Tibial artery (tissue), 4 donors: ENCODE results near the gene CADM2.

Experiments used
- DNase-seq, 2 donors: peaks; one replicate each; pipeline ENCODE4 v3.0.0-alpha.2; 2019
- H3K27ac ChIP-seq, 2 donors: fragments of 200-600 bp; sonication (generic) in 1 of 2; 1 replicate in 1 of 2; 2 replicates in 1 of 2; pipeline ENCODE4 v1.5.1; 2018 to 2019; ENCODE audit warnings: mild to moderate bottlenecking in 1 of 2
- H3K27me3 ChIP-seq, 2 donors: fragments of 200-600 bp; sonication (generic) in 1 of 2; one replicate each; pipeline versions ENCODE4 v1.5.1 to v1.6.0; 2016 to 2019
- H3K36me3 ChIP-seq, 3 donors: fragments of 200-600 bp; sonication (generic) in 2 of 3; one replicate each; pipeline ENCODE4 v1.5.1; 2016 to 2019; ENCODE audit warnings: mild to moderate bottlenecking in 2 of 3
- H3K4me1 ChIP-seq, 4 donors: fragments of 200-600 bp; sonication (generic) in 2 of 4; 1 replicate in 3 of 4; 2 replicates in 1 of 4; pipeline ENCODE4 v1.5.1; 2016 to 2019
- H3K4me3 ChIP-seq, 2 donors: fragments of 200-600 bp; sonication (generic) in 1 of 2; 1 replicate in 1 of 2; 2 replicates in 1 of 2; pipeline ENCODE4 v1.5.1; 2018 to 2019; ENCODE audit warnings: mild to moderate bottlenecking in 2 of 2
- H3K9me3 ChIP-seq, 3 donors: fragments of 200-600 bp; sonication (generic) in 1 of 3; one replicate each; pipeline ENCODE4 v1.5.1; 2016 to 2019
- intact Hi-C: fragments of 100-400 bp; cut with DNase I; formaldehyde crosslinking; loops from one replicate; pipeline ENCODE4 v1.15.0; 2023; ENCODE audit warnings: low total_unique reads
- TF ChIP-seq, protein P1 (sequence below), 2 experiments: fragments of 200-600 bp in 1 of 2; fragments of 450-650 bp in 1 of 2; IDR thresholded peaks; one replicate each; pipeline ENCODE4 v1.5.1; 2017 to 2019; ENCODE audit warnings: antibody characterized with exemption in 2 of 2, mild to moderate bottlenecking in 1 of 2, moderate library complexity in 1 of 2

CADM2 gene

DNA sequence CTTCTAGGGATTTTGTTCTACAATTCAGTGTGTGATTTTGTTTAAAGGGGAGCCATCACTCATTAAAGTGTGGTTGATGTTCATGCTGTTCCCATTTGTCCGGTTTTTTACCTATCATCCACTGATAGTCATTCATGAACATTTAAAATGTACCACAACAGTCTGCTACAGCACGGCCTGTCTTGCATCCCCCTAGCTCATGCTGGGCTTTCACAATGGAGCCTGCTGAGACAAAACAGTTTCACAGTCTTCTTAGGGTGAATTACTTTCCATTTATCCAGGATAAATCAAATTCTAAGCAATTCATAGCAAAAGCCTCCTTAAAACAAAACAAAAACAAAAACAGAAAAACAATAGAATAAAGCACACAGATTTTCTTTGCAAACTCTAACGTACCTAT lies 627.2 kb downstream of the CADM2 start:
- Histone ChIP-seq H3K27ac (no peak overlapping the region), H3K27me3 (no peaks in the 10 kb centered on the region), H3K36me3 (no peaks in the 10 kb centered on the region), H3K4me1 (no peaks in the 10 kb centered on the region), H3K4me3 (no peak overlapping the region), H3K9me3 (no peaks in the 10 kb centered on the region)
- intact Hi-C loops: no loop called here
- DNase-seq: no peak
- TF ChIP-seq, protein P1, sequence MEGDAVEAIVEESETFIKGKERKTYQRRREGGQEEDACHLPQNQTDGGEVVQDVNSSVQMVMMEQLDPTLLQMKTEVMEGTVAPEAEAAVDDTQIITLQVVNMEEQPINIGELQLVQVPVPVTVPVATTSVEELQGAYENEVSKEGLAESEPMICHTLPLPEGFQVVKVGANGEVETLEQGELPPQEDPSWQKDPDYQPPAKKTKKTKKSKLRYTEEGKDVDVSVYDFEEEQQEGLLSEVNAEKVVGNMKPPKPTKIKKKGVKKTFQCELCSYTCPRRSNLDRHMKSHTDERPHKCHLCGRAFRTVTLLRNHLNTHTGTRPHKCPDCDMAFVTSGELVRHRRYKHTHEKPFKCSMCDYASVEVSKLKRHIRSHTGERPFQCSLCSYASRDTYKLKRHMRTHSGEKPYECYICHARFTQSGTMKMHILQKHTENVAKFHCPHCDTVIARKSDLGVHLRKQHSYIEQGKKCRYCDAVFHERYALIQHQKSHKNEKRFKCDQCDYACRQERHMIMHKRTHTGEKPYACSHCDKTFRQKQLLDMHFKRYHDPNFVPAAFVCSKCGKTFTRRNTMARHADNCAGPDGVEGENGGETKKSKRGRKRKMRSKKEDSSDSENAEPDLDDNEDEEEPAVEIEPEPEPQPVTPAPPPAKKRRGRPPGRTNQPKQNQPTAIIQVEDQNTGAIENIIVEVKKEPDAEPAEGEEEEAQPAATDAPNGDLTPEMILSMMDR (IDR thresholded peaks at IDR 0.05): no peak

DNA sequence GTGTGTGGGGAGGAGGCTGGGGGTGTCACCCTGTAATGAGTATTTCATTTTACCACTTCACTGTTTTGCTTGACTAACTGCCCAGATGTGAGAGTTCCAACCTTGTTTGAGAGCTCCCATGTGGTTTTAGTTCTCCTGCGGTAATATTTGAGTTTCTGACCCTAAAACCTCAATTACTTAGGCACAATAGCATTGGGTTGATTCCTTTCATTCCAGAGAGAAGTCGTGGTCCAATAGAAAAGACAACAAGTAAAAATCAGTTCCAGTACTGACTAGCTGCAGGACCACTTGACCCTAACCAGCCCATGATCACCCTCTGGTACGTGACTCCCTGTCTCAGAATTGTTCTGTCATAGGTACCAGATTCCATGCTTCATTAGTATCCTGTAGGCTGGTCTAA lies 630.4 kb downstream of the CADM2 start:
- intact Hi-C loops: no loop called here
- DNase-seq: no peak

DNA sequence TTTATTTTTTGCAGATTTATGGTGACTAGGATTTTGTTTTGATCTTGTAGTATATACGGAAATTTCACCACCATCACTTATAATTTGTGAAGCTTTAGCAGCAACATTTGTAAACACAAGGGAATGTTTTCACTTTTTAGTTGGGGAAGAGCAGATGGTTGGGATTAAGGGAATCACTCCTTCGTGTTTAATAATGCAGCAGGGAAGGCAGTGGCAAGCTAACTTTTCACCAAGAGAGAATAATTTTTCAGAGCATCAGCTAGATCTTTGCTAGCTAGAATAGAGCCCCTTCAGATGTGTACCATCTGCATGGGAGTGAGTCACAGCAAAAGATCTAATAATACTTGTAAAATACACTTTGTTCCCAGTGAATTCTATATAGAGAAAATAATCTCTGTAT lies 632.7 kb downstream of the CADM2 start:
- H3K27me3 ChIP-seq: no peaks in the 10 kb centered on the region
- H3K4me1 ChIP-seq: no peaks in the 10 kb centered on the region
- intact Hi-C loops: no loop called here
- no peaks in the 10 kb centered on the region for H3K9me3 ChIP-seq
- H3K4me3 ChIP-seq: no peak overlapping the region
- TF ChIP-seq, protein P1 (IDR thresholded peaks at IDR 0.05): no peak
- no peak for DNase-seq
- H3K36me3 ChIP-seq: no peaks in the 10 kb centered on the region
- no peak overlapping the region for H3K27ac ChIP-seq

More for the DNA sequence above, 630.4 kb downstream of the CADM2 start:
- Histone ChIP-seq H3K36me3 (no peaks in the 10 kb centered on the region), H3K4me3 (no peak overlapping the region), H3K9me3 (no peaks in the 10 kb centered on the region), H3K4me1 (no peaks in the 10 kb centered on the region), H3K27ac (no peak overlapping the region), H3K27me3 (no peaks in the 10 kb centered on the region)
- TF ChIP-seq, protein P1 (IDR thresholded peaks at IDR 0.05): no peak

DNA sequence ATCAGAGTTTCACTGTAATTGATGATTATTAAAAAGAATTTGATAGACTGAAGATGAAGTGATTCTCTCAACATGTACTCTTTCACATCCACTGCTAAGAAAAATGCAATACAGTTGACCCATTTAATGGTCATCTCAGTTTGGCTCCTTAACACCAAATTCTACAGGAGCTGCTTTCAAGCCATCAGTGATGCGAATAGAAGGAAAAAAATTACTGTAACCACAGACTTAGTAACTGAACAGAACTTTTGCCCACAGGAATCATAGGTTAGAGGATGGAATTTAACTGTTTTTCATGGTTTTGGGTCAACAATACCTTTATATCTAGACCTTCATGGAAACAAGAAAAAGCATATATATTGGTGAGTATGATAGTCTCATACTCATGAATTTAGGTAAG lies 633.5 kb downstream of the CADM2 start:
- H3K4me1 ChIP-seq: no peaks in the 10 kb centered on the region
- no peaks in the 10 kb centered on the region for H3K9me3 ChIP-seq
- no peaks in the 10 kb centered on the region for H3K27me3 ChIP-seq
- H3K27ac ChIP-seq: no peak overlapping the region
- intact Hi-C loops: no loop called here
- DNase-seq: no peak
- TF ChIP-seq, protein P1 (IDR thresholded peaks at IDR 0.05): no peak
- no peaks in the 10 kb centered on the region for H3K36me3 ChIP-seq
- H3K4me3 ChIP-seq: no peak overlapping the region

DNA sequence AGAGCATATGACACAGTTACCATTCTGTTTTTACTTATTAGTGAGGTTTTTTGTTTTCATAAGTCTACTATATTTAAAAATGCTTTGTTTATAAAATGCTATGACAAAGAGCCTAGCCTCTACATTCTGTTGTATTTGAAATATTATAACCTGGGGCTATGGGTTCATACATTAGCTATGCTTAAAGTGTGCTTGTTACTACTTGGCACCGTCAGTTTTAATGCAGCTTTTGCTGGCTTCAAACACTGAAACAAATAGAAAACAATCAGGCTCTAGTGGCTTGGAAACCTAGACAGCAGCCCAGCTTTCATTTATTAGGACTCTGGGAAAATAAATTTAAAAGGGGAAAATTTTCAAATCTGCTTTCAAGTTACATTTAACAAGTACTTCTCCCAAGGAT lies 635.9 kb downstream of the CADM2 start:
- H3K27ac ChIP-seq: no peak overlapping the region
- H3K36me3 ChIP-seq: no peaks in the 10 kb centered on the region
- DNase-seq: no peak
- no peak overlapping the region for H3K4me3 ChIP-seq
- no peaks in the 10 kb centered on the region for H3K27me3 ChIP-seq
- no peaks in the 10 kb centered on the region for H3K4me1 ChIP-seq
- intact Hi-C loops: no loop called here
- TF ChIP-seq, protein P1 (IDR thresholded peaks at IDR 0.05): no peak
- no peaks in the 10 kb centered on the region for H3K9me3 ChIP-seq

DNA sequence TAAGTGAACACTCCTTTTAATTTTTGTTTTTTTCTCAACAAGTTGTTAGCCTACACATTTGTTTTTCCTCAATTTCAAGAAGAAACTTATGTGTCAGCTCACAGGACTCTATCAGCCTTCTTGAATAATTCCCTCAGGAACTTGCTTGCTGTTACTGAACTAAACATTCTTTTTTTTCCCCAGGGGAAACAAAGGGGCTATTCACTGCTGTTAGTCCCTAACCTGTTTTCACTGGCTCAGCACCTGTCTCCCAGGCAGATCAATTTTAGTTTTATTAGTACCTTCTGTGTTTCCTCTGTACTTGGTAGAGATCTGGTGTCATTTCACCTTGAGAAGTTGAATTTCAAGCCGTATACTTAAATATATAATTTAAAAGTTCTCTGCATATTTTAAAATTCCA lies 644.6 kb downstream of the CADM2 start:
- H3K36me3 ChIP-seq: no peaks in the 10 kb centered on the region
- no peak overlapping the region for H3K27ac ChIP-seq
- no peak for DNase-seq
- H3K4me3 ChIP-seq: no peak overlapping the region
- TF ChIP-seq, protein P1 (IDR thresholded peaks at IDR 0.05): no peak
- intact Hi-C loops: no loop called here
- no peaks in the 10 kb centered on the region for H3K4me1 ChIP-seq
- H3K27me3 ChIP-seq: no peaks in the 10 kb centered on the region
- no peaks in the 10 kb centered on the region for H3K9me3 ChIP-seq
